CD1c-positive myeloid dendritic cell (primary cell): Measurements from ENCODE around the gene GEN1.
A peak's percentile ranks its signal among the peaks of the same experiment; 100 is the strongest.

Experiments
- DNase-seq: peaks from one replicate; pipeline ENCODE4 v3.0.0-alpha.2; 2016; ENCODE audit errors: extremely low spot score

Gene GEN1

DNA sequence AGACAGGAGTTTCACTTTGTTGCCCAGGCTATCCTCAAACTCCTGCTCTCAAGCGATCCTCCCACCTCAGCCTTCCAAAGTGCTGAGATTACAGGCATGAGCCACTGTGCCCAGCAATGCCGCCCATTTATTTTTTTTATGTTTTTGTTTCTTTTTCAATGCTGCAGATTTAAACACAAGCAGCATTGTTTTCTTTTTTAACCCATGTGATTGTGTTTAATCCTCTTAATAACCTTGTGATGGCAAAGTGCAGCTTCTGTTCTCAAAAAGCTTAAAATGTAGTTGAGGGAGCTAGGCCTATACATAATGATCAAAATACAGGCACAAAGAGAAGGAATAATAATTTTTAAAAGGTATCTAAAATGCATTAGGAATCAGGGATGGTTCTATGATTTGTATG lies 73.8 kb downstream of the GEN1 start:
- no peak for DNase-seq

DNA sequence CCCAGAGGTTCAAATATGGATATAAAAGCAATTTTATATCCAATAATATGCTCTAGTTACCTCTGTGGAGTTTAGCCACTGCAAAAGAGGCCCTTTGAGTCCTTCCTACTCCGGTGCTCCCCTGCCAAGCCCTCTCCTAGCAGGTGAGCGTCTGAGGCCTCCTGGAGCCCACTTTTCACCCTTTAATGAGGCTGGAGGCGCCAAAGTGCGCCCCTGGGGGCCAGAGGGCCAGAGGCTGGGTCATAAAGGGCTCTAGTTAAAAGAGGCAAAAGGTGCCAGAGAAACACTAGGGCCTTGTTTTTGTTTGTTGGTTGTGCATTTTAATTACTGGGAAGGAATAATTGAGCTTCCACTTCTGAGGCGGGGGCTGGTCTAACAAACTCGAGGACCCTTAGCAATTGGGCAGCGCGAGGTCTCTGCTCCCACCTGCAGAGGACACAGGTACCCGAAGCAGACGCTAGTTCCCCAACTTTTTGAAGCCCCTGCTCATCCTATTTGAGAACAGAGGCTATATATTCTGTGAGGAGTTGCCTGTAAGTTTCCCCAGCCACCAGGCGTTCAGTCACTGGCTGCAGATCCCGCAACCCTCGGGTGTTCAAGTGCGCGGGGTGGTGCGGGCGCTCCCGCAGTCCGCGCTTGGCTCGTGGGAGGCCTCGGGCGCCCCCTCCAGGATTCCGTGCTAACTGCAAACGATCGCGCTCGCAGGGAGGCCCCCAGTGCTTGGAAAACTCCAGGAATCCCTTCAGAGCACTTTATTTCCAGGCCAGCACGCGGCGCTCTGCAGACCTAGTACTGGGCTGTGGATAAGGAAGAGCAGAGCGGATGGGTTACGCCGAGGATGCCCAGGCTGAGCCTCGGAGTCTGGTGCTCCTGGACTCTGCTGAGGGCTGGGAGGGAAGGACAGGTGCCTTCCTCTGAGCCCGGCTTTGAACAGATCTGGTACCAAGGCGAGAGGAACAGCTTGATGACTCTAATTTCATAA lies 76.4 kb downstream of the GEN1 start:
- DNase-seq: peak; percentile 79

DNA sequence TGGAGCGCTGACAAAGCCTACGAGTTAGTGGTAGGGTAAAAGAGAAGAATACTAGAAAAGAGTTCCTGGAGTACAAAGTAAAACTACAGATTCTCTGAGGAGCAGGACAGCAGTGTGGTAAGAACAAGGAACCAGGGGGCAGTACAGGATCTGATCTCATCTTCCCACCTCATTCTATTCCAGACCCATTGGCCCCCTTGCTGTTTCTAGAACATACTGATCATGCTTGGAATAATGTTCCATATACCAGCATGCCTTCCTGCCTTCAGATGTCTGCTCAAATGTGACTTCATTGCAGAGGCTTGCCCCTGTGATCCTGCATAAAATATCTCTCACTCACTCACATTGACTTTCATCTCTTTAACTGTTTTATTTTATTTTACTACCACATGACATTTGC lies 81.6 kb downstream of the GEN1 start:
- DNase-seq: no peak
